Skeletal muscle satellite cell (primary cell): ENCODE results near the gene PCDH19.
A peak's percentile ranks its signal among the peaks of the same experiment; 100 is the strongest.

ENCODE experiments used
- H3K27me3 ChIP-seq: 2 replicates; pipeline ENCODE4 v1.7.0; 2013; ENCODE audit warnings: low read length; ENCODE audit not compliant: control insufficient read depth, insufficient read depth
- H3K36me3 ChIP-seq: 2 replicates; pipeline ENCODE4 v1.7.0; 2013; ENCODE audit warnings: mild to moderate bottlenecking, control low read depth, low read length; ENCODE audit not compliant: insufficient read depth
- H3K4me1 ChIP-seq: 2 replicates; pipeline ENCODE4 v1.7.0; 2013; ENCODE audit warnings: low read length; ENCODE audit not compliant: control insufficient read depth, insufficient read depth
- H3K4me2 ChIP-seq: 2 replicates; pipeline ENCODE4 v1.7.0; 2013; ENCODE audit warnings: mild to moderate bottlenecking, low read length
- H3K4me3 ChIP-seq: 2 replicates; pipeline ENCODE4 v1.7.0; 2013; ENCODE audit warnings: low read length
- H3K9ac ChIP-seq: 2 replicates; pipeline ENCODE4 v1.7.0; 2013; ENCODE audit warnings: mild to moderate bottlenecking, low read depth, low read length, moderate library complexity
- H3K9me3 ChIP-seq: replicated peaks from 2 replicates; pipeline ENCODE4 v1.7.0; 2013; ENCODE audit warnings: mild to moderate bottlenecking, control low read depth, low read length

Gene PCDH19

DNA sequence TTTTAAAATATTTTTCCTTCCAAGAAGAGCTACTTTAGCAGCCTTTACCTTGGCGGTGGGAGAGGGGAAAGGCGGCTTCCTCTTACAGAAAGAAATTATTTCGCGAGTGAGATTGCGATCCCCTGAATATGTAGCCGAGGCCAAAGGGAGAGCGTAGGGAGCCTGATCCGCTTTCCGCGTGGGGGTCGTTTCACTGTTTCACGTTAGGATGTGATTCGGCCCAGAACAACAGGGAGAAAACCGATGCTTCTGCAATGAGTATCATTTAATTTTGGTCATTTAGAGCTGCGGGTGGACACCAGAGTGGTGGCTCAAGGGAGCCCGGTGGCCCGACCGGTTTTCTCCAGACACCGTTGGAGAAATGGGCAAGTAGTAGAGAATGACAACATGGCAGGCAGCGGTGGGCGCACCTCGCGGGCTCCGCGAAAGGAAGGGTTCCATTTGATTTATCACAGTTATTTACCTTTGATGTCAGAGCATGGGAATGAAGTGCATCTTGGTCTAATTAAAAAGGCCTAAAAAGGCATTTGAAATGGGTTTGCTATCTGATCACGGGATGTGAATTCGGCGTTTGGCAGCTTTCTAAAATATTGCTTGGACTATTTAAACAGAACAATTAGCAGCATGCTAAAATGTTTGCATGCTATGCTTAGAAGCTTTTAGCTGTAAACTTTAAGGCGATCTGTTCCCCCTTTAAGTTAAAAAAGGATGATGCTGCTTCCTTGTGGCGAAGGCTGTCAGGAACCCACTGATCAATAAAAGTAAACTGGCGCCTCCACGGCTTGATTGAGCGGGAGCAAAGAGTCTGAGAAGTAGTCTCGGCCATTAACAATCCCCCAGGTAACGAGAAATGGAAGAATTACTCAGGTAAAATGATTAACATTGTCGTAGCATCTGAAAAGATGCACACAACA is 2.0 kb upstream of the PCDH19 start:
- Histone ChIP-seq H3K9me3 (peaks cover 9% of the 10 kb centered on the region), H3K4me1 (no peaks in the 10 kb centered on the region), H3K36me3 (no peaks in the 10 kb centered on the region), H3K4me2 (no peak overlapping the region), H3K27me3 (peaks cover 30% of the 10 kb centered on the region), H3K4me3 (no peak overlapping the region), H3K9ac (no peak overlapping the region)

- H3K4me2 ChIP-seq, result peak overlapping the region; percentile 73
- peak overlapping the region; percentile 57 for H3K4me3 ChIP-seq
- H3K36me3 ChIP-seq, result no peaks in the 10 kb centered on the region
- peaks cover 30% of the 10 kb centered on the region for H3K27me3 ChIP-seq
- H3K9ac ChIP-seq, result no peak overlapping the region
- H3K9me3 ChIP-seq, result peaks cover 9% of the 10 kb centered on the region
- H3K4me1 ChIP-seq, result no peaks in the 10 kb centered on the region
Observed at GRCh38 chrX:100410901-100411801, 1.1 kb upstream of the PCDH19 start.

DNA sequence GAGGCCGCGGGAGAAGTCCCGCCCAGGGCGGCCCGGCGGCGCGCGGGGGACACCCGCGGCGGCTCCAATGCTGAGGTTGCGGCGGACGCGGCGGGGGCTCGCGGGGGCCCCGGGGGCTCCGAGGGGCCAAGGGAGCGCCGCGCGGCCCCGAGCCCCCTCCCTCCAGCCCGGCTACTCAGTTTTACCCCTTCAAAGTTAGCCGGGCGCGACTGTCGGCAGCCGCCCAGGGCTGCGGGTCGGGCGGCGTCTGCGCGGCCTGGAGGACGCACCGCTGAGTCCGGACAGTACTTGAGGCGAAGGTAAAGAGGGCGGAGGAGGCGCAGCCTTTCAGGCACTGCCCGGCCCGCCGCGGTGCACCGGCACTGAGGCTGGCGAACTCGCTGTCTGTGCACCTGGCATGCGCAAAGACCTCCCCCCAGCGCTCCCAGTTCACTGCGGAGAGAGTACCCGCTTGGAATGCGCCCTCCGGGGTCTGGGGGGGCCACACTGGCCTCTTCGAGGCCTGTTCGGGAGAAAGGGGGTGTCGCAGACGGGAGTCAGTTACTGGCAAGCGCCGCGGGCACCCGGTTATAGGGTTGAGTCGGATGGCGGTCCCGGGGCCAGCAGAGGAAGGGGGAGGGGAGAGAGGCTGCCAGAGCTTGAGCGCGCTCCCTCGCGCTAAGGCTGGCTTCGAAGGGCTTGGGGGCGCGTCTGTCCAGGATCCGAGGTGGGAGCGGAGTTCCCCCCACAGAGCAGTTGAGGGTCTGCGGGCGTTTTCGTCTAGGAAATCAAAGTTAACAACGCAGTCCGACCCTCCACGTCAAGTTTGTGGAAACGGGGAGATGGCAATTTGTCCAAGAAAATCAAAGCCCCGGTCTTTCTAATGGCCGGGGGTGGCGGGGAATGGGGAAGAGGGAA is 1.1 kb downstream of the PCDH19 start:
- Histone ChIP-seq H3K9me3 (peaks cover 9% of the 10 kb centered on the region), H3K4me2 (peak overlapping the region; percentile 77), H3K27me3 (peaks cover 22% of the 10 kb centered on the region), H3K4me3 (peak overlapping the region; percentile 63), H3K9ac (no peak overlapping the region), H3K4me1 (no peaks in the 10 kb centered on the region), H3K36me3 (no peaks in the 10 kb centered on the region)

DNA sequence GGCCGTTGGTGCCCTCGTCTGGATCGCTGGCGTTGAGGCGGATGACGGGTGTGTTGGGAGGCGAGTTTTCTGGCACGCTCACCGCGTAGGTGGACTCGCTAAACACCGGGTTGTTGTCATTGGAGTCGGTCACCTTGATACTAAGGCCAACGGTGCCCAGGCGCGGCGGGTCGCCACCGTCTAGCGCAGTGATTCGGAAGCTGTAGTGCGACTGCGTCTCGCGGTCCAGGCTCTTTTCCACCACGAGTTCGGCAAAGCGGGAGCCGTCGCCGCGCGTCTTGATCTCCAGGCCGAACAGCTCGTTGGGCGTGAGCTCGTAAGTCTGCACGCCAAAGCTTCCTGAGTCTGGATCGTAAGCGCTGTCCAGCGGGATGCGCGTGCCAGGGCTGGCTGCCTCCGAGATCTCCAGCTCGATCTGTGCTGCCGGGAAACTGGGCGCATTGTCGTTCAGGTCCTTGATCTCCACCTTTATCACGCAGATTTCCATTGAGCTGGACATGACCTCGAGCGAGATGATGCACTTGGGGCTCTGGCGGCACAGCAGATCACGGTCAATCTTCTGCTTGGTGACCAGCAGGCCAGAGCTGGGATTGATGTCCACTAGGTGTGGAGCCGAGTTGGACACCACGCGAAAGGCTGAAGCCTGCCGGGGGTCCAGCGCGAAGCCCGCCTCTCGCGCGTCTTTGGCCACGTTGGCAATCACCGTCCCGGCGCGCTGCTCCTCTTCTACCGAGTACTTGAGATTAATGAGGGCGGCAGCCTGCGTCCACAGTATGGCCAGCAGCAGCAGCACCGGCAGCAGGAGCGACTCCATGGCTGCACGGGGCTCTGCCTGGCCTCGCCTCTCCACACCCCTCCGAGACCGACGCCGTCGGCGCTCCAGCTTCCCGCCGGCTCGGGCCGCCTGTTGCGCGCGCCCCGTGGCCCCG is 2.0 kb downstream of the PCDH19 start:
- Histone ChIP-seq H3K36me3 (no peaks in the 10 kb centered on the region), H3K4me1 (no peaks in the 10 kb centered on the region), H3K4me3 (peak overlapping the region; percentile 63), H3K27me3 (peaks cover 22% of the 10 kb centered on the region), H3K9me3 (peaks cover 9% of the 10 kb centered on the region), H3K9ac (no peak overlapping the region), H3K4me2 (peak overlapping the region; percentile 47)

- peaks cover 9% of the 10 kb centered on the region for H3K9me3 ChIP-seq
- peaks cover 16% of the 10 kb centered on the region for H3K27me3 ChIP-seq
Observed at GRCh38 chrX:100407147-100407783, 2.8 kb downstream of the PCDH19 start.

DNA sequence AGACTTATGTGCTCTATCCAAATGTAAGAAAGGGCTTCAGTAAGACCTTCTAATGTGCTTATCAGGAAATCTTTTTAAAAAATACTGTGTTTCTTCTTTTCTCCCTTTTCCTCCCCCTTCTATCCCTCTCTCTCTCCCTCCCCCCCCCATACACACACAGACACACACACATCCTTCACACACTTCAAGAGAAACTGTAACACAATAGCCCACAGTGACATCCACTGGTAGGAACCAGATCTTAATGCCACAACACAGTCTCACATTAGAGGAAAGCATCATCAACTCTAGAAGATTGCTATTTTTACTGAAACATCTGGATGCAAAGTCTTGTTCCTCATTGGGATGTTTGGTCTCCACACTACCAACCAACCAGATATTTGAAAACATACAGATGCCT is 4.6 kb downstream of the PCDH19 start:
- H3K9ac ChIP-seq, result no peak overlapping the region
- H3K36me3 ChIP-seq, result no peaks in the 10 kb centered on the region
- H3K4me3 ChIP-seq, result no peak overlapping the region
- H3K27me3 ChIP-seq, result peaks cover 3% of the 10 kb centered on the region
- peak overlapping the region; percentile 37 for H3K4me2 ChIP-seq
- H3K4me1 ChIP-seq, result no peaks in the 10 kb centered on the region
- peaks cover 9% of the 10 kb centered on the region for H3K9me3 ChIP-seq

More at GRCh38 chrX:100407147-100407783, 2.8 kb downstream of the PCDH19 start:
- no peaks in the 10 kb centered on the region for H3K4me1 ChIP-seq
- no peaks in the 10 kb centered on the region for H3K36me3 ChIP-seq
- peak overlapping the region; percentile 30 for H3K4me3 ChIP-seq
- no peak overlapping the region for H3K9ac ChIP-seq
- no peak overlapping the region for H3K4me2 ChIP-seq

- H3K4me3 ChIP-seq, result no peak overlapping the region
- no peak overlapping the region for H3K9ac ChIP-seq
- H3K4me1 ChIP-seq, result no peaks in the 10 kb centered on the region
- H3K36me3 ChIP-seq, result no peaks in the 10 kb centered on the region
- peaks cover 7% of the 10 kb centered on the region for H3K27me3 ChIP-seq
- peak overlapping the region; percentile 37 for H3K4me2 ChIP-seq
- peaks cover 9% of the 10 kb centered on the region for H3K9me3 ChIP-seq
Observed at GRCh38 chrX:100404851-100405250, 5.2 kb downstream of the PCDH19 start.

GRCh38 chrX:100395781-100396180 is 14.3 kb downstream of the PCDH19 start:
- Histone ChIP-seq H3K9ac (no peak overlapping the region), H3K27me3 (peaks cover 16% of the 10 kb centered on the region), H3K4me1 (no peaks in the 10 kb centered on the region), H3K4me3 (no peak overlapping the region), H3K4me2 (no peak overlapping the region), H3K36me3 (no peaks in the 10 kb centered on the region), H3K9me3 (no peaks in the 10 kb centered on the region)

GRCh38 chrX:100381619-100382018 is 28.5 kb downstream of the PCDH19 start:
- Histone ChIP-seq H3K4me1 (peaks cover 5% of the 10 kb centered on the region), H3K4me2 (no peak overlapping the region), H3K9ac (no peak overlapping the region), H3K9me3 (no peaks in the 10 kb centered on the region), H3K4me3 (no peak overlapping the region), H3K27me3 (peaks cover 14% of the 10 kb centered on the region), H3K36me3 (no peaks in the 10 kb centered on the region)
